BLaER1 treated with 17β-estradiol and CSF1 and Interleukin-3, amounts not matched to agents 10 nM and 100 nM (cell line): Measurements from ENCODE around the gene PRKCE.
A peak's percentile ranks its signal among the peaks of the same experiment; 100 is the strongest.
"Not testable (repeated sequence)": the region's sequence is repeated elsewhere in the genome, so short reads cannot be mapped to it uniquely, and the experiment has no call there.

Experiments
- H3K27ac ChIP-seq, 11 experiments: shearing (Covaris generic); formaldehyde crosslinking; 2 replicates each; pipeline ENCODE4 v1.8.1; 2022
- H3K27me3 ChIP-seq, 11 experiments: shearing (Covaris generic); formaldehyde crosslinking; 2 replicates each; pipeline ENCODE4 v1.8.1; 2022
- H3K36me3 ChIP-seq, 11 experiments: shearing (Covaris generic); formaldehyde crosslinking; 2 replicates each; pipeline ENCODE4 v1.8.1; 2022
- H3K4me1 ChIP-seq, 10 experiments: shearing (Covaris generic); formaldehyde crosslinking; 2 replicates each; pipeline ENCODE4 v1.8.1; 2022
- H3K4me2 ChIP-seq, 11 experiments: shearing (Covaris generic); formaldehyde crosslinking; 2 replicates each; pipeline ENCODE4 v1.8.1; 2022
- H3K4me3 ChIP-seq, 10 experiments: shearing (Covaris generic); formaldehyde crosslinking; 2 replicates each; pipeline ENCODE4 v1.8.1; 2022
- H3K9ac ChIP-seq, 11 experiments: shearing (Covaris generic); formaldehyde crosslinking; 2 replicates each; pipeline ENCODE4 v1.8.1; 2022
- H3K9me3 ChIP-seq, 11 experiments: shearing (Covaris generic); formaldehyde crosslinking; replicated peaks in 1 of 11; 2 replicates each; pipeline ENCODE4 v1.8.1; 2022
- H4K20me1 ChIP-seq, 11 experiments: shearing (Covaris generic); formaldehyde crosslinking; 2 replicates each; pipeline ENCODE4 v1.8.1; 2022
- Cebpa-rat ChIP-seq, 11 experiments: shearing (Covaris generic); IDR thresholded peaks; 2 replicates each; pipeline ENCODE4 v1.8.1; 2022

Gene PRKCE

DNA sequence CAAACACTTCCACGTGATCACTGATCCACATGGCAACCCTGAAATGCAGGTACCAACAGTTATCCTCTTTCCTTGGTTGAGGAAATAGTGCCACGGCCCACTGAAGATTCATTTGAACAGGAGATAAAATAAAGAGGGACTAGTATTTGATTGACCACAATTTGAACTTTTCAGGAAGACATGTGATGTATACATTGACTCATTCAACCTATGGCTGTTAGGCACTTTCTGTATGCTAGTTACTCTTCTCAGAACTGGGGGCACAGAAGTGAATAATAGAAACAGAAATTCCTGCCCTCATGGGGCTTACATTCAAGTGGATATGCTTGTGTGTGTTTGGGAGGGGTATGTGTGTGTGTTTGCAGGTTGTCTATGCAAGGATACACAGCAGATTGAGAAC, 199.6 kb downstream of the PRKCE start:
- Histone ChIP-seq H3K4me3 (no peak overlapping the region; a peak in 1 of 20 replicates), H3K9ac (no peak overlapping the region), H3K27ac (peak overlapping the region in 2 of 11 experiments; percentile 37 to 41; a peak in 2 of 22 replicates), H3K4me2 (peak overlapping the region in 10 of 11 experiments; percentile 44 to 79 (median 71); a peak in 21 of 22 replicates), H3K36me3 (peaks cover 4 to 82% (median 68%) of the 10 kb centered on the region in 11 experiments; a peak in 18 of 22 replicates), H3K9me3 (peaks cover 0 to 41% (median 0%) of the 10 kb centered on the region in 11 experiments; a peak in 7 of 22 replicates), H3K4me1 (peaks cover 22 to 88% (median 62%) of the 10 kb centered on the region in 10 experiments), H4K20me1 (peaks cover 0 to 38% (median 0%) of the 10 kb centered on the region in 11 experiments; a peak in 4 of 22 replicates), H3K27me3 (no peaks in the 10 kb centered on the region)
- TF ChIP-seq Cebpa-rat (IDR thresholded peaks at IDR 0.05), result no peak

- Histone ChIP-seq H3K4me2 (peak overlapping the region; percentile 33 to 79 (median 71); a peak in 21 of 22 replicates), H3K27ac (no peak overlapping the region), H3K36me3 (peaks cover under 1 to 76% (median 62%) of the 10 kb centered on the region in 11 experiments; a peak in 18 of 22 replicates), H3K27me3 (no peaks in the 10 kb centered on the region), H3K4me3 (no peak overlapping the region), H3K9ac (no peak overlapping the region), H3K4me1 (peaks cover 23 to 88% (median 63%) of the 10 kb centered on the region in 10 experiments), H4K20me1 (peaks cover 0 to 44% (median 0%) of the 10 kb centered on the region in 11 experiments; a peak in 4 of 22 replicates), H3K9me3 (peaks cover 0 to 41% (median 0%) of the 10 kb centered on the region in 11 experiments; a peak in 8 of 22 replicates)
- TF ChIP-seq Cebpa-rat (IDR thresholded peaks at IDR 0.05), result no peak
Measured at GRCh38 chr2:45851576-45852304, 200.3 kb downstream of the PRKCE start.

DNA sequence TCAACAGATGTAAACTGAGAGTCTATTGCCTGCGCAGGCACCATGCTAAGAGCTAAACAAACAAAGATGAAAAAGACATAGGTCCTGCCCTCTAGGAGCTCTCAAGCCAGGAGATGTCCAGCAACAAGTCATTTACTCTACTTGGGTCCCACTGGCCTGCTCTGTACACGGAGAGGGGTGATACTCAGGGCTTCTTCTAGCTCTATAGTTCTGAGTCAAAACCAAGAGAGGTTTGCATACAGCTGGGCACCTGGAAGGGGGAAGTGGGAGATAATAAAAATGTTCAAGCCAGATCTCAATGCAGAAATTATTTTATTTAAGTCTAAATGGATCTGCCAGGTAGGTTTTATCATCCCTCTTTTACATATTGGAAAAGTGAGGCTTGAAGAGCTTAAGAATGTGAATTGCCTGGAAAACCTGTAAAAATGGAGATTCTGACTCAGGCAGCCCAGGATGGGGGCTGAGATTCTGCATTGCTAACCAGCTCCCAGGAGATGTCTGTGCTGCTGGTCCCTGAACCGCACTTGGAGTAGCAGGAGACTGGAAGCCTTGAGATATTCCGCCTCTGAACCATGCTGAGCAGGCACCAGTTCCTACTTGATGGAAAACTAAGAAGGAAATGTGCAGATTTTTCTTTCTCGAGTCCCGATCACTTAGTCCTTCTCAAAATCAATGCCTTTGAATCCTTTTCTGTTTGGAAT, 201.1 kb downstream of the PRKCE start:
- no peak overlapping the region for H3K27ac ChIP-seq
- peaks cover 0 to 67% (median 53%) of the 10 kb centered on the region in 11 experiments; a peak in 16 of 22 replicates for H3K36me3 ChIP-seq
- no peaks in the 10 kb centered on the region for H3K27me3 ChIP-seq
- peaks cover 0 to 33% (median 0%) of the 10 kb centered on the region in 11 experiments; a peak in 7 of 22 replicates for H3K9me3 ChIP-seq
- peaks cover 29 to 92% (median 71%) of the 10 kb centered on the region in 10 experiments for H3K4me1 ChIP-seq
- no peak overlapping the region for H3K9ac ChIP-seq
- no peak overlapping the region for H3K4me3 ChIP-seq
- no peak for TF ChIP-seq Cebpa-rat (IDR thresholded peaks at IDR 0.05)
- peaks cover 0 to 53% (median 0%) of the 10 kb centered on the region in 11 experiments; a peak in 5 of 22 replicates for H4K20me1 ChIP-seq
- peak overlapping the region in 8 of 11 experiments; percentile 0 to 79 (median 71); a peak in 10 of 22 replicates for H3K4me2 ChIP-seq

- Histone ChIP-seq H3K9me3 (peaks cover 0 to 18% (median 0%) of the 10 kb centered on the region in 11 experiments; a peak in 7 of 22 replicates), H3K4me2 (peak overlapping the region in 4 of 11 experiments; percentile 2 to 49 (median 10); a peak in 2 of 22 replicates), H3K36me3 (peaks cover 0 to 42% (median 37%) of the 10 kb centered on the region in 11 experiments; a peak in 15 of 22 replicates), H3K4me3 (no peak overlapping the region), H4K20me1 (peaks cover 0 to 78% (median 14%) of the 10 kb centered on the region in 11 experiments; a peak in 15 of 22 replicates), H3K27ac (peak overlapping the region in 1 of 11 experiments; percentile 18; a peak in 1 of 22 replicates), H3K4me1 (peaks cover 32 to 92% (median 70%) of the 10 kb centered on the region in 10 experiments), H3K9ac (no peak overlapping the region), H3K27me3 (no peaks in the 10 kb centered on the region)
- TF ChIP-seq Cebpa-rat (IDR thresholded peaks at IDR 0.05), result no peak
Measured at GRCh38 chr2:45855374-45855773, 203.9 kb downstream of the PRKCE start.

- Histone ChIP-seq H3K9me3 (peaks cover 0 to 13% (median 0%) of the 10 kb centered on the region in 11 experiments; a peak in 7 of 22 replicates), H3K27me3 (no peaks in the 10 kb centered on the region), H3K27ac (peak overlapping the region in 3 of 11 experiments; percentile 2 to 14 (median 5); a peak in 3 of 22 replicates), H3K9ac (no peak overlapping the region), H4K20me1 (peaks cover 0 to 78% (median 27%) of the 10 kb centered on the region in 11 experiments; a peak in 15 of 22 replicates), H3K4me3 (no peak overlapping the region), H3K4me1 (peaks cover 37 to 92% (median 70%) of the 10 kb centered on the region in 10 experiments), H3K36me3 (peaks cover 0 to 34% (median 29%) of the 10 kb centered on the region in 11 experiments; a peak in 15 of 22 replicates), H3K4me2 (peak overlapping the region in 10 of 11 experiments; percentile 2 to 62 (median 42); a peak in 17 of 22 replicates)
- TF ChIP-seq Cebpa-rat (IDR thresholded peaks at IDR 0.05), result no peak
Measured at GRCh38 chr2:45856391-45857274, 205.2 kb downstream of the PRKCE start.

- peaks cover 43 to 92% (median 70%) of the 10 kb centered on the region in 10 experiments for H3K4me1 ChIP-seq
- peaks cover 0 to 78% (median 32%) of the 10 kb centered on the region in 11 experiments; a peak in 15 of 22 replicates for H4K20me1 ChIP-seq
- H3K9ac ChIP-seq, result no peak overlapping the region
- H3K4me3 ChIP-seq, result no peak overlapping the region
- H3K4me2 ChIP-seq, result peak overlapping the region in 7 of 11 experiments; percentile 2 to 62 (median 44); a peak in 10 of 22 replicates
- H3K27ac ChIP-seq, result no peak overlapping the region
- peaks cover 0 to 13% (median 0%) of the 10 kb centered on the region in 11 experiments; a peak in 7 of 22 replicates for H3K9me3 ChIP-seq
- H3K36me3 ChIP-seq, result peaks cover 0 to 33% (median 26%) of the 10 kb centered on the region in 11 experiments; a peak in 14 of 22 replicates
- H3K27me3 ChIP-seq, result no peaks in the 10 kb centered on the region
- TF ChIP-seq Cebpa-rat (IDR thresholded peaks at IDR 0.05), result no peak
Measured at GRCh38 chr2:45857275-45857609, 205.8 kb downstream of the PRKCE start.

DNA sequence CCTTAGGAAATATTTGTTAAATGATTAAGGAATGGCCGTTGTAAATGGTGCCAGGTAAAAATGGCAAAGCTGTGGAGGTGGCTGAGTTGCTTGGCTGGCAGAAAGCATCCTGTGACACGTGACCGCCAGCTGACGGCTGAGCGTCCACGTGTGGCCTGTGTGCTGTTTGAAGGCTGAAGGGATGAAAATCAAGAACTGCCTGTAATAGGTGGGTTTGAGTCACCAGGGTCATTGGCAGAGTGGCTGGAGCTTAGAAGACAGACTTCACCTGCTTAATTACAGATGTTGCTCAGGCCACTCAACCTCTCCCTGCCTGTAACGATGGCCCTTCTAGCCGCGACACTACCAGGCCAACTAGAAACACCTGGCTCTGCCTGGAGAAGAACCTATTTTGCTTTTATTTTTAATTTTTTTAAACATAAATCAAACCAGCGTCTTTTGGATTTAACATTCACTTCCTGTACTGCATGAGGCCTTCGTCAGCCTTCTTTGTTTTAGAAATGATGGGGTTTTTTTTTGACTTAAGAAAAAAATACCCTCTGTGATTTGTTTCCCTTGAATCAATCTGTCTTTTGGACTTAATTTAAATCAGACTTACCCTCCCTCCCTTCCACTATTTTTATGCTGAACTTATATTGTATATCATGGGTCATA, 206.5 kb downstream of the PRKCE start:
- Histone ChIP-seq H3K9ac (peak overlapping the region in 1 of 11 experiments; percentile 25; a peak in 1 of 22 replicates), H3K27ac (peak overlapping the region in 5 of 11 experiments; percentile 1 to 50 (median 41); a peak in 8 of 22 replicates), H3K9me3 (peaks cover 0 to 13% (median 0%) of the 10 kb centered on the region in 11 experiments; a peak in 7 of 22 replicates), H3K4me3 (no peak overlapping the region), H3K4me1 (peaks cover 51 to 92% (median 70%) of the 10 kb centered on the region in 10 experiments), H3K4me2 (peak overlapping the region; percentile 2 to 55 (median 39); a peak in 17 of 22 replicates), H4K20me1 (peaks cover 0 to 79% (median 37%) of the 10 kb centered on the region in 11 experiments; a peak in 15 of 22 replicates), H3K27me3 (no peaks in the 10 kb centered on the region), H3K36me3 (peaks cover 0 to 35% (median 27%) of the 10 kb centered on the region in 11 experiments; a peak in 14 of 22 replicates)
- no peak for TF ChIP-seq Cebpa-rat (IDR thresholded peaks at IDR 0.05)

DNA sequence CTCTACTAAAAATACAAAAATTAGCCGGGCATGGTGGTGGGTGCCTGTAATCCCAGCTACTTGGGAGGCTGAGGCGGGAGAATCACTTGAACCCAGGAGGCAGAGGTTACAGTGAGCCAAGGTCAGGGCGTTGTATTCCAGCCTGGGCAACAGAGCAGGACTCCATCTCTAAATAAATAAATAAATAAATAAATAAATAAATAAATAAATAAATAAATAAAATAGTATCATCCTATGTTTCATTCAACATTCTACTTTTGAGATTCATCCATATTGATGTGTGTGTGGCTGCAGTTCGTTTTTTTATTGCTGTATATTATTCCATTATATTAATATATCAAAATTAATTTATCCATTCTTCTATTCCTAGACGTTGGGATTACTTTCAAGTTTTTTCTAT, 207.4 kb downstream of the PRKCE start:
- H3K27ac ChIP-seq, H3K4me3 ChIP-seq, H3K27me3 ChIP-seq, H3K9ac ChIP-seq: not testable (repeated sequence)
- H3K4me2 ChIP-seq, result peak overlapping the region in 1 of 11 experiments; percentile 95; a peak in 1 of 22 replicates
- H4K20me1 ChIP-seq, result peaks cover 0 to 85% (median 45%) of the 10 kb centered on the region in 11 experiments; a peak in 15 of 22 replicates
- H3K9me3 ChIP-seq, result peaks cover 0 to 11% (median 0%) of the 10 kb centered on the region in 11 experiments; a peak in 7 of 22 replicates
- H3K4me1 ChIP-seq, result peaks cover 57 to 92% (median 78%) of the 10 kb centered on the region in 10 experiments
- peaks cover 0 to 34% (median 19%) of the 10 kb centered on the region in 11 experiments; a peak in 14 of 22 replicates for H3K36me3 ChIP-seq
